ENCODE data around the gene COX6A1. TPM values are rescaled to one million over a fixed set of nuclear protein-coding genes. Genes with fewer than 3 reads are reported as not detected.

COX6A1 gene
- total RNA-seq, 6 experiments from 2014 or later = 356 to 391 (median 373) TPM

DNA sequence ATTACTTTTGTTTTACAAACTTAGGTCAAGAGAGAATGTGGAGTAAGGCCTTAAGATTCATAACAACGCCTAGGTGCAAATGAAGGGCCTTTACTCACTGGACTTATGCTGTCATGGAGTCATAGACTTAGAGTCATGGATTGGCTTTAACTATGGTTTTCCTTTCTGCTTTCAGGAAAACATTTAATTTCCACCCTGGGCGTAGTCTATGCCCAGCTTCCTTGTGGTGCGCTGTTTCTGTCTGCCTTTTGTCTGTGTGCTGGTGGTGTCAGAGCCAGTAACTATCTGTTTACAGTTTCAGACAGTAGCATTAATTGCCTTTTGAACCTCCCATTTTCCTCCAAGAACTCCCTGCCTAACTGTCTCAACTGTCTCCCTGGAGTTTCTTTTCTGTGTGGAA is 31.8 kb upstream of the COX6A1 start:
- no peak for DNase-seq

DNA sequence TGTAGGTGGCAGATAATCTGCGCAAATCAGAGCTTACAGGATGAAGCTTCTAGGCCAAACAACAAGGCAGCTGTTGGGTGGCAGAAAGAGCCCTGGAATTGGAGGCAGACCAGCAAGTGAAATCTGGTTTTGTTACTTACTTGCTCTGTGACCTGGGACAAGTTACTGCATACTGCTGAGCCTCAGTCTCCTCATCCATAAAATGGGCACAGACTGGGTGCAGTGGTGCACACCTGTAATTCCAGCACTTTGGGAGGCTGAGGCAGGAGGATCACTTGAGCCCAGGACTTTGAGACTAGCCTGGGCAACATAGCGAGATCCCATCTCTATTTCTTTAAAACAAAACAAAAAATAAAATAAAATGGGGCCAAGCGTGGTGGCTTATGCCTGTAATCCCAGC is 31.4 kb upstream of the COX6A1 start:
- H3K4me3 Mint-ChIP-seq = no peak overlapping the region
- no peaks in the 10 kb centered on the region for H3K36me3 Mint-ChIP-seq (ENCODE audit: low read depth)
- H3K9me3 Mint-ChIP-seq = no peaks in the 10 kb centered on the region
- TF ChIP-seq CTCF (IDR thresholded peaks at IDR 0.05) = no peak
- DNase-seq = no peak
- H3K27me3 Mint-ChIP-seq (ENCODE audit: insufficient read depth) = peaks cover 24% of the 10 kb centered on the region
- no peaks in the 10 kb centered on the region; the same call in 1 of the 2 replicates for H3K4me1 Mint-ChIP-seq (ENCODE audit: low read depth)
- no peak overlapping the region for H3K27ac Mint-ChIP-seq

More for the DNA sequence above, 31.8 kb upstream of the COX6A1 start:
- peaks cover 24% of the 10 kb centered on the region for H3K27me3 Mint-ChIP-seq (ENCODE audit: insufficient read depth)
- TF ChIP-seq CTCF (IDR thresholded peaks at IDR 0.05) = no peak
- H3K9me3 Mint-ChIP-seq = no peaks in the 10 kb centered on the region
- no peaks in the 10 kb centered on the region; the same call in 1 of the 2 replicates for H3K4me1 Mint-ChIP-seq (ENCODE audit: low read depth)
- no peak overlapping the region for H3K4me3 Mint-ChIP-seq
- H3K36me3 Mint-ChIP-seq (ENCODE audit: low read depth) = no peaks in the 10 kb centered on the region
- no peak overlapping the region for H3K27ac Mint-ChIP-seq

GRCh38 chr12:120408771-120409170 is 29.1 kb upstream of the COX6A1 start:
- H3K4me1 Mint-ChIP-seq (ENCODE audit: low read depth) = no peaks in the 10 kb centered on the region
- H3K4me3 Mint-ChIP-seq = no peak overlapping the region
- TF ChIP-seq CTCF (IDR thresholded peaks at IDR 0.05) = no peak
- H3K9me3 Mint-ChIP-seq = no peaks in the 10 kb centered on the region
- no peak for DNase-seq
- no peaks in the 10 kb centered on the region for H3K36me3 Mint-ChIP-seq (ENCODE audit: low read depth)
- no peak overlapping the region for H3K27ac Mint-ChIP-seq
- peaks cover 15% of the 10 kb centered on the region for H3K27me3 Mint-ChIP-seq (ENCODE audit: insufficient read depth)

- H3K36me3 Mint-ChIP-seq (ENCODE audit: low read depth) = no peaks in the 10 kb centered on the region
- H3K9me3 Mint-ChIP-seq = no peaks in the 10 kb centered on the region
- DNase-seq = no peak
- H3K27me3 Mint-ChIP-seq (ENCODE audit: insufficient read depth) = peaks cover 6% of the 10 kb centered on the region
- H3K27ac Mint-ChIP-seq = no peak overlapping the region
- no peak overlapping the region for H3K4me3 Mint-ChIP-seq
- no peaks in the 10 kb centered on the region for H3K4me1 Mint-ChIP-seq (ENCODE audit: low read depth)
- no peak for TF ChIP-seq CTCF (IDR thresholded peaks at IDR 0.05)
Observed at GRCh38 chr12:120412421-120412820, 25.5 kb upstream of the COX6A1 start.

DNA sequence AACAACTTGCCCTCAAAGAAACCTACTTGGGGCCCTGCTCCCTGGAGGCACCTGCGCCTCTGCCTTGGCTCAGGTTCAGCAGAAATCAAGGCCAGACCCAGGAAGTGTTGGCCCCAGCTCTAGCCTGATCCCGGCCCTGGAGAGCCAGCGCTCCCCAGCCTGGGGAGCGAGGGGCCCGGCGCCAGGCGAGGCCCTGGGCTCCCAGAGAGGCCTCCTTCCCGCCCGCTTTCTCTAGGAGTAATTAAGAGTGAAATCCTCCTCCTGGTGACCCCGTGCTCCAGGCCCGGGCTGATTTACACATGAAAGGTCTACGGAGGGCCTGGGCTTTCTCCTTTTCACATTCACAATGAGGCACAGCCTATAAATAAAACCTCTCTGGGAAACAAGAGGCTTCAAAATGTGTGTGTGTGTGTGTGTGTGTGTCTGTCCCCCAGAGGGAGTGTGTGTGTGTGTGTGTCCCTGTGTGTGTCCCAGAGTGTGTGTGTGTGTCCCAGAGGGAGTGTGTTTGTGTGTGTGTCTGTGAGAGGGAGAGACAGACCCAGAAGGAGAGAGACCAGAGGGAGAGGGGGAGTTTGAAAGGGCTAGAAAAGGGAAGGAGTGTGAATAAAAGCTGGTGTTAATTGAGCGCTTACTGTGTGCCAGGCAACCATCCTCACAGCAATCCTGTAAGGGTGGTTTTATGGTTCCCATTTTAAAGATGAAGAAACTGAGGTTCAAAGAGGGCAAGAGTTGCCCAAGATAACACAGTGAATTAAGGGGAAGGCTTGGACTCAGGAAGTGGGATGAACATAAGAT is 23.8 kb upstream of the COX6A1 start:
- no peak overlapping the region for H3K27ac Mint-ChIP-seq
- H3K9me3 Mint-ChIP-seq = no peaks in the 10 kb centered on the region
- DNase-seq = no peak
- no peak for TF ChIP-seq CTCF (IDR thresholded peaks at IDR 0.05)
- no peaks in the 10 kb centered on the region for H3K36me3 Mint-ChIP-seq (ENCODE audit: low read depth)
- H3K4me1 Mint-ChIP-seq (ENCODE audit: low read depth) = no peaks in the 10 kb centered on the region
- H3K4me3 Mint-ChIP-seq = no peak overlapping the region
- H3K27me3 Mint-ChIP-seq (ENCODE audit: insufficient read depth) = peaks cover 15% of the 10 kb centered on the region

All from HFFc6 (cell line).